Stimulated activated CD8-positive, alpha-beta memory T cell treated with anti-CD3 and anti-CD28 coated beads, Interleukin-2, amount 100 ng/mL, for 1 hour (primary cell): ENCODE measurements around the gene STX2.

ENCODE experiments used
- DNase-seq, 2 donors: peaks; one replicate each; pipeline ENCODE4 v3.0.0-alpha.2; 2020; ENCODE audit warnings: low read depth in 2 of 2

Gene STX2

DNA sequence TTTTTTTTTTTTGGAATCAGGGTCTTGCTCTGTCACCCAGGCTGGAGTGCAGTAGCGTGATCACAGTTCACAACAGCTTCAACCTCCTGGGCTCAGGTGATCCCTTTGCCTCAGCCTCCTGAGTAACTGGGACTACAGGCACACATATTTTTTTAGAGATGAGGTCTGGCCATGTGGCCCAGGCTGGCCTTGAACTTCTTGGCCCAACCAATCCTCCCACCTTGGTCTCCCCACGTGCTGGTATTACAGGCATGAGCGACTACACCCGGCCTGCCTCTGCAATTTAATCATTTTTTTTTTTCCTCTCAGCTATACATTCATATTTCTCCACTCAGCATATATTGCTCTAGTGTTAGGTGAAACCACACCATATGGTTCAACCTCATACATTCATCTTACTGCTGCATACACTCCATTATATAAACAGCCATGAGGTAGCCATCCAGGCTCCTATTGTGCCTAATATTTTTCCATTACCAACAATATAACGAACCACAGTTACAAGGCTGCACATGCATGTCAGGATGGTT is 7.1 kb downstream of the STX2 start:
- DNase-seq: no peak

DNA sequence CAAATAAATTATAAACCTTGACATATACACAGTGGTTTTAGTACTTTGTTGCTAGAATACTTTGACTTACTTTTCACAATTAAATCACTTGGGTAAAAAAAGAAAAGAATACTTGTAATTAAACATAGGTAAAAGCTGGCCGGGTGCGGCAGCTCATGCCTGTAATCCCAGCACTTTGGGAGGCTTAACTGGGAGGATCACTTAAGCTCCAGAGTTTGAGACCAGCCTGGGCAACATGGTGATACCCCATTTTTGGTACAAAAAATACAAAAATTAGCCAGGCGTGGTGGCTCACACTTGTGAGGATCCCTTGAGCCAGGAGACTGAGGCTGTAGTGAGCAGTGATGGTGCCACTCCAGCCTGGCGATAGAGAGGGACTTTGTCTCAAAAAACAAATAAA is 7.8 kb downstream of the STX2 start:
- DNase-seq: no peak

DNA sequence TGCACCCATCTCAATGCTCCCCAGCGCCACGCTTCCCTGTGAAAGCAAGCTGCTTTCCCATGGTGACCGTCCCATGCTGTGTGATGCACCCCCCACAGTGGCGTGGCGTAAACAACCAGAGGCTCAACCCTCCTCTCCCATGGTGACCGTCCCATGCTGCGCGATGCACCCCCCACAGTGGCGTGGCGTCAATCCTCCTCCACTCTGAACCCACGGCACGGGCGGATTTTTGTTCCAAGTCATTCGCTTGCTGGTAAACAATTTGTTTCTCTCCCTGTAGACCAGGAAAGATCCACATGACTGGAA is 8.9 kb downstream of the STX2 start:
- no peak for DNase-seq

DNA sequence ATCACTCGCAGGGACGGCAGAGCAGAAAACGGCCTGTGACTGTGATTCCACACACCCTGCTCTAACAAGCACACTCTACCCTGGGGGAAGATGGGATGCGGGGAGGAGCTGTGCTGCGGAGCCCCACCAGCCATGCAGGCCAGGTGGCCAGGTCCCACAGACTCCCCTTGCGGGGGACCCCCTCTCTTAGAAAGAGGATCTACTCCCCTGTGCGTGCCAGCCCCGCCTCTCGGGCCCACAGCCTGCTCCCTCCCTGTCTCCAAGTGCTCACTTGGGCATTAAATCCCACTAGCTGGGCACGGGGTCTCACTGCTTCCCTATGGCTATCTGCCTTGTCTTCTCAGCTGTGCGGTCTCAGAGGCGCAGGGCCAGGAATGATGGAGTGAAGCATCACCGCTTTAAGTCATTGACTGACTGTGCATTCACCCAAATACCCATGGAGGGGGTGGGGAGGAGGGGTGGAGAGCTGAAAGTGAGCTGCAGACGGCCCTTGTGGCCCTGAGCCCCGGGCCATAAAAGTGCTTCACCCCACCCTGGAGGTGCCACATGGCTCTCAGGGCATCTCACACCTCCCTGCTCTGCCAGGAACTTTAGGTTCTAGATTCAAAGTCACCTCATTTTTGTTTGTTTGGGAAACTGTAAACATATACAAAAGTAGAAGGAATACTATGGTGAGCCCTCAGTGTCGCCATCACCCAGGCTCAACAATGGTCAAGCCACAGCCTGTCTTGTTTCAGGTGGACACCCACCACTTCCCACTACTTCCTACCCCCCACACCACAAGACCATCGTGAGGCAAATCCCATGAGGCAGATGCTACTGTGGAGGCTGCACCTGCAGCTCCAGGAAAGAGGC is 9.4 kb downstream of the STX2 start:
- no peak for DNase-seq

DNA sequence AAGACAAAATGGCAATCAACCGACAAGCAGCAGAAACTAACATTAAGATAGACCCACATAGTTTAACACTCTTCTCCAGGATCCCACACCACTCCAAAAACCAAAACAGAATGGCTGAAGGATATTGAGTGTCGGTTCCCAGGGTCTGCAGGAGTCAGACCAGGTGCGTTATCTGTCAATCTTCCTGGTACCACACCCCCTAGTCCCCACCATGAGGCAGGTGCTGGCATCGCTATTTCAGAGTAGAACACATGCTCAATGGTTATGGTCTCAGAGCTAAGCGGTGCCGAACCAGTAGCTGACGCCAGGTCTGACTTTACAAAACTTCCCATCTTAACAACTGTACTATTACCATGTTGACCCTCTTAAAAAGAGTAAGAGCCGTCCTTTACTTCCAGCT is 10.2 kb downstream of the STX2 start:
- DNase-seq: no peak

DNA sequence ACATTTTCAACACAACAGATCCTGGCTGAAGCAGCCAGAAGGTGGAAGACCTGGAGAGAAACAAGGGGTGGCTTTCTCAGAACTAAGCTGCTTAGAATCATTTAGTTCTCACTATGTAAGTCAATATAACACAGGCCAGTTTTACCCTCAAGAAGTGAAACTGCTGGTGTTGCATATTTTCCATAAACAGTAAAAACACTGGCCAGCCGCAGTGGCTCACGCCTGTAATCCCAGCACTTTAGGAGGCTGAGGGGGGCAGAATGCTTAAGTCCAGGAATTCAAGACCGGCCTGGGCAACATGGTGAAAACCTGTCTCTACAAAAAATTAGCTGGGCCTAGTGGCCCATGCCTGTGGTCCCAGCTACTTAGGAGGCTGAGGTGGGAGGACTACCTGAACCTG is 11.6 kb downstream of the STX2 start:
- no peak for DNase-seq

DNA sequence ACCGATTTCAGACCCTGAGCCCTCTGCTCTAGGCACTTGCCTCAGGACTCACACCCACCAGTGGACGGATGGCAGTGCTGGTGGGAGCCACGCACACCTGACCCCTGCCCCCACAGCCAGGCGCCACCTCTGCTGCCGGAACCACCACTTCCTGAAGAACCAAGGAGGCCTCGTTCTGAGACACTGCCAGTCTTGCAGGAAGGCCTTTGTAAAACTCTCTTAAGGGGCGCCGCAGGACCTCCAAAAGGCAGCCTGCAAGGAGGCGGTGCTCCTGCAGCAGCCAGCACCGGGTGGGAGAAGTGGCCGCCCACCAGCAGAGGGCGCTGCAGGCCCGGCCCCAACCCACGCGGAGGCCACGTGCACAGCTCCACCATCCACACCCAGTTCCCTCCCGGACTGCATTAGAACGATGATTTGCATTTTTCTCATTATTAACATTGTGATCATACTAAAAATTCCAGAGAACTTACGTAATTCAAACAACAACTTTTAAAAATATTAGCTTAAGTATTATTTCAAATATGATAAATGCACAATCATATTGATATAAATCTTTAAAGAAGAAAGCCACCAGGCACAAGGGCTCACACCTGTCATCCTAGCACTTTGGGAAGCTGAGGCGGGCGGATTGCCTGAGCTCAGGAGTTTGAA is 12.8 kb downstream of the STX2 start:
- peak; percentile 50 to 57 for DNase-seq

DNA sequence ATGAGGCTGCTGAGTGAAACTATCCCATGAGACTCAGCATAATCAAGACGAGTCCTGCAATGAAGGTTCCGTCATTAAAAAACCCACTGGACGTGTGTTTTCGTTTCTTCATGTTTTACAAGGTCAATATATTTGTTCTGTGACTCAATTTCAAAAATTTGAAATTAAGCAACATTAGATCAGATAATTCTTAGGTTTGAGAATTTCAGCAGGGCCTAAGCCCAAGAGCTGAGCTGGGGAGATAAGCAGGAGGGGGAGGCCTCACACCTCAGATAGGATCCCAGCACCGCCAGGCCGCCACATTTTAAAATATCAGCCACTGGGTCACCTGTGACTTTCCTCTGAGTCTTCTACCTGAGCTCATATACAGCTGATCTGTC is 13.3 kb downstream of the STX2 start:
- no peak for DNase-seq

DNA sequence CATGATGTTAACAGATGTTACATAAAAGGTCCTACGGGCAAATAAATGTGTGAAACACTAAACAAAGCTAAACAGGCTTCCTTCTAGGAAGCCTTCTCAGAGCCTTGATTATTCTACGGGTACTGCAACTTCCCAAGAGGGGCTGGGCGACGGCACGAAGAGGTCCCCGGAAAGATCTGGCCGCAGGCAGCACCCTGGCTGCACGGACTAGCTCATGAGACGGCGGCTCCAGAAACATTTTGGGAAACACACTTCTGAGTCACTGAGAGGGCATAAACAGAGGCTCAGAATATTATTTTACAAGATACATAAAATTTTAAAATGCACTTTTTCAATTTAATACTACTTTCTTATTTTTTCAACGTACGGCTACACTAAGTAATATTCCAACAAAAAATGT is 19.4 kb downstream of the STX2 start:
- DNase-seq: no peak

DNA sequence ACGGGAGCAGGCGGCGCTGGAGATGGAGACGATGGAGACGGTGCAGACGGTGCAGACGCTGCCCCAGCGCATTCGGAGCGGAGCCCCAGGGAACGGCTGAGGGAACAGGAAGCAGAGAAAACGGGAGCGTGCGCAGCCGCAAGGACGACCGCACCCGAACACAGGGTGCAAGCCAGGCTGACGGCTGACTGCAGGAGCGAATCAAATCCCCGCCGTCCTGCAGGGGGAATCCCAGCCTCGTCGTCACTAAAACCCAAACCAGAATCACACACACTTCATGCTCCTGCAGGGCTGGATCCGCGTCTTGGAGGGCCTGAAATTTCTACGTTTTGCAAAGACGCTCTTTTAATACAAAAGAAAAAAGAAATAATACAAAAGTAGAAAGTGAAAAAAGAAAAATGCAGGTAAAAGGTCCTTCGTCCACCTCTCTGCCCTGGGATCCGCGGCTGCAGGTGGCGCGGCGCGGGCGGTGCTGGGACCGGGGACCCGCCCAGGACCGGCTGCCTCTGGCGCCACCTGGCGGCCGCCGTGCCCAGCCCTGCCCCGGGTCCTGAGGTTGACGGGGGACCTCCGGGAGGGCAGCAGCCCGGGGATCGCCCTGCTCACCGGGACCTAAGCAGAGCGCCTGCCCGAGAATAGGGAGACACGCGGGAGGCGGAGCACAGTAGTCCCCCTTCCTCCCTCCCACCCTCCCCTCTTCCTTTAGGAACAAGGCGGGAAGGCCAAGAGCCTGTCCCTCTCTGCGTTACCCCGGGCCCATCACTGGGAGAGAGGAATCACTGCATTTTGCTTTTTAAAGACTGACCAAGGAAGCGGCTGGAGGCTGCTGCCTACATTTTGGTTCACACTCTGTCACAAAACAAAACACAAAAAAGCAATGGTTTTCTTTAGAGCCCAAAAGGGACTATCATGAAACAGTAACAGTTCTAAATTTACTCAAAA is 20.1 kb downstream of the STX2 start:
- peak; percentile 47 to 56 for DNase-seq

DNA sequence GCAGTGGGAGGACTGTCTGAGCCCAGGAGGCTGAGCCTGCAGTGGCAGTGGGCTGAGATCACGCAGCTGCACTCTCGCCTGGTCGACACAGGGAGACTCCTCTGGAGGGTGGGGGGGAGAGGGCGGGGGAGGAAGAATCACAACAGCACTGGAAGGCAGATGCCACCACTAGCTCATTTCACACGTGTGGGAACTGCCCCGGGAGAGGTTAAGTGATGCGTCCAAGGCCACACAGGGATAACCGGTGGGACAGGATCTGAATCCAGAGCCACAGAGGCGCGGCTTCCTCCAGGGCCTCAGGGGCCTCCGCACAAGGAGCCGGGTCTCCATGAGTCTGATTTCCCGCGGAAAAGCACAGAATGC is 20.8 kb downstream of the STX2 start:
- DNase-seq: no peak

DNA sequence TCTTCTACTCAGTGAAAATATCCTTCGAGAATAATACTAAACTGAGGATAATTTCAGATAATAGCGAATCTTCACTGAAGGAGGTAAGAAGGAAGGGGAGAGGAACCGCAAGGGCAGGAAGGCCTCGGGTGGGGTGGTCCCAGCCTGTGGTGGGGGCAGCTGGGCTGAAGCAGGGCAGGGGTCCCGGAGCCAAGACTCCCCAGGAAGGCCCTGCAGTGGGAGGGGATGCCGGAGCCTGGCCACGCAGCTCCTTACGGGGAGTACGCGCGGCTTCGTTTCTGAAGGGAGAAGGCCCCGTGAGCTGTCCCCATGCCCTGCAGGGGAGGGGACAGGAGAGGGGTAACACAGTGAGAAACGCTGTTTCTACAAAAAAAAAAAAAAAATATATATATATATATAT is 21.2 kb downstream of the STX2 start:
- DNase-seq: no peak

DNA sequence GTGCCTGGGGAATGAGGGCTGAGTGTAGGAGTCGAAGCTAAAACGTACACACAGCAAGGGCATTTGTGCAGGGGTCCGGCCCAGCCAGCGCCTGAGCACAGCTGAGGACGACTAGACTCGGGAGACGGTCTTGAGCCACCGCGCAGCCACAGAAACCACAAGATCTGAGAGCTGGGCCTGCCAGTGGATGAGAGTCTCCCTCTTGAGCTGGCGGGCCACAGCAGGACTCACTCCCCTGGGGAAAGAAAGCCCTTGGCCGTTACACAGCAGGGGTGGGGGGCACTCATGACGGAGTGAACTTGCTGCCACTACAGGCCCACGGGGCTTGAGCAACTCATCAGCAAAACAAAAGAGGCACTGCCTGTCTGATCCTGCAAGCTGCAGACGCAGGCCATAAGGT is 23.0 kb downstream of the STX2 start:
- no peak for DNase-seq

DNA sequence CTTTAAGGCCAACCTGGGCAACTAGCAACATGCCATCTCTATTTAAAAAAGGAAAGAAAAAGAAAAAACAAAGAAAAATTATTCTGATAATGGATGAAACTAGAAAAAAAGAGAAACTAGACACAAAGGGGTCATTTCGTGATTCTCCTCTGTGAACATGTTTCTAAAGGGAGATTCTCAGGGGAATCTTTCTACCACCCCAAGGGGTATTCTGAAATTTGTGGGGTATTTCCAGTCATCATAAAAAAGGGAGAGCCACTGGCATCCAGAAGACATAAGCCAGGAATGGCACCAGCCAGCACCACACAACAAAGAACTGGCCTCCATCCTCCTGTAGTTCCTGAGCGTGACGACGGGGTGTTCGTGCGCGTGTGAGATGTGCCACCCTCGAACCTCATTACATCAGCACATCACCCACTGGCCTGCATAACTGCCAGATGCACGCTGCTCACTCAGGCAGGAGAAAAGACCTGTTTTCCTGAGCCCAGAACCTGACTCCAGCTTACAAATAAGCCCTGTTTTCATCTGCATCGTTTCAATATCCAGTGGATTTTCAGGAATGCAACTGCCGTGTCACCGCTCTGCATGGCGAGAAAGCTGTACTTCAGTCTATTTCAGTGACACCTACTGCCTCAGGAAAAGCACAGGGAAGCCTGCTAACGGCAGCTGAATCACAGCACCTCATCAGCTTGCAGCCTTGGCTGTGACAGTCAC is 23.9 kb downstream of the STX2 start:
- DNase-seq: no peak

DNA sequence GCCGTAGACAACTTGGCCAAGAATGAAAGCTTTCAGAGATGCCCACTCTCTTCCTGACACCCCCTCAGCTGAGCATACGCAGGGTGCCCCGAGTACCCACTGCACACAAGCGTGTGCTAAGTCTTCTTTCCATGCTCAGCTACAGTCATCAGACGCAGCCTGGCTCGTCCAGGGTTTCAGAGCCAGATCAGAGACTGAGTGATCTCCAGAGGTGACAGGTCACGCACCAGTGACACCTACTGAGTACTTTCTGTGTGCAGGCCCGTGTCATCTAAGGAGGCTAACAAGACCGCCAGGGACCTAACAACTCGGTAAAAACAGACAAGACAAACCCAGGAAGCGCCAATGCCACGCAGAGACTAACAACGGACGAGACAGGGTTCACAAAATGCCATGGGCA is 25.1 kb downstream of the STX2 start:
- DNase-seq: no peak

DNA sequence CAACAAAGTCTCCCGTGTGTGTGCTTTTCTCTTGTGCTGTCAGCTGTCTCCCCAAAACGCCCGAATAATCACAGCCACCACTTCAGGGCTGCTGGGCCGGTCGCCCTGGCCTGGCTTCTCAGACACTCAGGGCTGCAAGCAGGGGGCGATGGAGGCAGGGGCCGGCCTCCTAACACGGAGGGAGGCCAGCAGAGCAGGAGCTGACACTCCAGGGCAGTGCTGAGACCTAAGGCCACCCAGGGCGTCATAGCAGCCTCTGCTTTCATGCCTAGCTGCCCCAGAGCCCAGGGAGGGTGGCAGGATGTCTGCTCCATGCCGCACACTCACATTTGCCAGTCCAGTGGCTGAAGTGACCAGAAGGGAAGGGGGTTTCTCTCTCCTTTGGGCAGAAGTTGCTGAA is 25.6 kb downstream of the STX2 start:
- DNase-seq: no peak

DNA sequence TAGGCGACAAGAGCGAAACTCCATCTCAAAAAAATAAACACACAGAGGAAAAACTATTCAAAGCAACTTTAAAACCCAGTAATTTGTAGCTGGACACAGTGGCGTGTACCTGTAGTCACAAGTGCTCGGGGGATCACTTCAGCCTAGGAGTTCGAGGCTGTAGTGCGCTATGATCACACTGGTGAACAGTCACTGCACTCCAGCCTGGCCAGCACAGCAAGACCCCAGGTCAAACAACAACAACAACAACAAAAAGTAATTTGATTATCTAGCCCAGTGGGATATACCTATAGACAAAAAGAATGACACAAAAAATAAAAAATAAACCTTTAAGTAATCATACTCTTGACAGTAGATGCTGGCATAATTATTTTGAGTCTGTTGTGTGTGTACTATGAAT is 29.3 kb downstream of the STX2 start:
- DNase-seq: no peak

DNA sequence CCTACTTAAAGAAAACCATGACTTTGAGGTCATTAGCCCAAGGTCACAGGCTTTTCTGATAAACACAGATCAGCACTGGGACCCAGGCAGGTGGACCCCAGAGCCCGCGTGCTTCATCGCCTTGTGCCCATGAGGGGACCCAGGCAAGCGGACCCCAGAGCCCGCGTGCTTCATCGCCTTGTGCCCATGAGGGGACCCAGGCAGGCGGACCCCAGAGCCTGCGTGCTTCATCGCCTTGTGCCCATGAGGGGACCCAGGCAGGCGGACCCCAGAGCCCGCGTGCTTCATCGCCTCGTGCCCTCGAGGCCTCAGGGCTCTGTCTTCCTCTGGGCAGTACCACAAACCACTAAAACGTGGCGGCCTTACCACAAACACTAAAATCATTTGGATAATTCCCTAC is 31.7 kb downstream of the STX2 start:
- DNase-seq: no peak

DNA sequence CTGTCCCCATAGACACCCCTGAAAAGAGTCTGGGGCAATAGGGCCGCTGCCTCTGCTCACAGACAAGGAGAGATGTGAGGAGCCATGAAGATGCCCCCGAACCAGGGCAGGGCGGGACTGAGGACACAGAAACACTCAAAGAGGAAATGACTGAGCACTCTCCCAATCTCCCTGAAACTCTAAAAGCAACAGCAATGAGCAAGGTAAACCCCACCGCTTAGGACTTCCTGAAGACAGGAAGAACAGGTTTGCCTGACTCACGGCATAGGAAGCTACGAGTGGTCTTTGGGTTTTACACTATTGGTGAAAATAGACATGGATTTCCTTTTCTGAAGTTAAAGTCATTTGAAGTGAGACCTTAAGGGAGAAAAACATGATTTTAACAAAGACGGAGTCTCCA is 32.5 kb downstream of the STX2 start:
- no peak for DNase-seq

DNA sequence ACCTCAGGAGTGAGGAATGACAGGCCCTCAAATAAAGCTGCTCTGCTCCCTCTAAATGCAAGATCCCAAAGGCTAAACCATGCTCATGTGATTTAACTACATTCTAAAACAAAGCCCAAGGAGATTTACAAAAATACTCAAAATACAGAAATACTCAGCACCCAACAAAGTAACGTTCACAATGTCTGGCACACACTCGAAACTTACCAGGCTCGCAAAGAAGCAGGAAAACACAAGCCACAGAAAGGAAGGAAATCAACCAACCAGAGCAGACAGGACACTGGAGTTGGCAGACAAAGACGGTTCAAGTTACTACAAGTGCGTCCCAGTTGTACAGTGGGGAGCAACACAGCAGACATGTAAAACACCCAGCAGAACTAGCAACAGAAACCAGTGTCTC is 33.4 kb downstream of the STX2 start:
- DNase-seq: no peak

DNA sequence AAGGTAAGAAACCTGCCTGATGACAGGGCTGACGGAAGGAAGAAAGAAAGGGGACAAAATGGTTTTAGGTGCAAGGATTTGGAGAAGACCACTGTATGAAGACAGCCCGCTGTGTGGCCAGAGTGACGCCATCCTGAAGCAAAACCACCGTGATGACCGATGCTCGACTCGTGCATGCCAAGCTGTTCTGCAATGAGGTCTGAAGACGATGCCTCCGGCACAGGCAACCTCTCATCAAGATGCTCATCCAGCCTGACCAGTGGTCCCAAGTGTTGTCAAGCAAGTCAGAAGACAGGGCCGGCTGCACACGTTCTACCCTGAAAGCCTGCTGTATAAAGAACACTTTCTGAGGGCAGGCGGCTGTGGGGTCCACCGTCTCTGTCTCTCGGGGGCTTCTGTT is 34.8 kb downstream of the STX2 start:
- no peak for DNase-seq

DNA sequence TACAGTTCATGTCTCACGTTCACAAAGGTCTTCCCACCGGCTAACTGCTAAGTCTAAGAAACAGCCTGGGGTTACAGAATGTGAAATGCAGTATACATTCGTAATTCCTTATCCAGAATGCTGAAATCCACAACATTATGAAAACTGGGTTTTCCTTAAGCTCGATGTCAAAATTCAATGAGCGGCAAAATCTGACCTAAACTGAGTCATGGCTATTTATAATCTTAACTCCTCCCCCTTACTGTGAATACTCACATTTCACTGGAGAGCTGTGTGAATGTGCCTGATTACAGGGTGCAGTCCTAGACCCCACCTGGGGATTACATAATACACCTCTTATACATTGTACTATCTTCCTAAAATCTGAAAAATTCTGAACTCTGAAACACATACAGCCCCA is 35.3 kb downstream of the STX2 start:
- DNase-seq: no peak
